AG10803 (cell line): Measurements from ENCODE around the gene CGRRF1.
A peak's percentile ranks its signal among the peaks of the same experiment; 100 is the strongest.

Experiments
- DNase-seq: peaks from one replicate; pipeline ENCODE4 v3.0.0; 2010; ENCODE audit warnings: low read depth
- H3K4me3 ChIP-seq: 2 replicates; pipeline ENCODE4 v1.5.1; 2011; ENCODE audit warnings: mild to moderate bottlenecking, low read length, control low read depth
- CTCF ChIP-seq: conservative IDR thresholded peaks from 2 replicates; pipeline ENCODE4 v1.5.1; 2011; ENCODE audit warnings: mild to moderate bottlenecking, low read length, control low read depth, inconsistent platforms

CGRRF1 gene

GRCh38 chr14:54566410-54567223 is 56.9 kb downstream of the CGRRF1 start, which contains the start of gene SAMD4A:
Gene SAMD4A (plus strand): TSS chr14:54567128. CDS start chr14:54567917, 789 bp downstream.
- TF ChIP-seq CTCF = peak; percentile 44

GRCh38 chr14:54567224-54567638 is 57.5 kb downstream of the CGRRF1 start:
- H3K4me3 ChIP-seq = peak overlapping the region; percentile 83
- TF ChIP-seq CTCF = no peak
- no peak for DNase-seq

More at GRCh38 chr14:54566410-54567223, 56.9 kb downstream of the CGRRF1 start, which contains the start of gene SAMD4A:
- peak within 1 kb of the TSS; percentile 83 for H3K4me3 ChIP-seq
- DNase-seq = peak; percentile 89

GRCh38 chr14:54567639-54568561 is 58.2 kb downstream of the CGRRF1 start:
- DNase-seq = peak; percentile 48
- peak overlapping the region; percentile 83 for H3K4me3 ChIP-seq
- TF ChIP-seq CTCF = no peak

- TF ChIP-seq CTCF = no peak
- peak overlapping the region; percentile 83 for H3K4me3 ChIP-seq
- peak; percentile 40 for DNase-seq
Measured at GRCh38 chr14:54568821-54569595, 59.3 kb downstream of the CGRRF1 start.

- no peak for DNase-seq
- no peak for TF ChIP-seq CTCF
- H3K4me3 ChIP-seq = peak overlapping the region; percentile 30
Measured at GRCh38 chr14:54570047-54570446, 60.3 kb downstream of the CGRRF1 start.

- H3K4me3 ChIP-seq = peak overlapping the region; percentile 30
- no peak for TF ChIP-seq CTCF
- DNase-seq = peak; percentile 91
Measured at GRCh38 chr14:54570631-54571415, 61.1 kb downstream of the CGRRF1 start.
